H1 (cell line): ENCODE measurements around the gene ZNF440. TPM values are rescaled to one million over a fixed set of nuclear protein-coding genes. Genes with fewer than 3 reads are reported as not detected.
A peak's percentile ranks its signal among the peaks of the same experiment; 100 is the strongest.

Source experiments
- CTCF ChIA-PET: fragments of 300-600 bp; sonication (Branson Sonifier 250); formaldehyde crosslinking; loops from one replicate; lab custom pipeline; 2021; ENCODE audit not compliant: partially characterized antibody; lab: Charles Lee
- POLR2A ChIA-PET: fragments of 300-600 bp; sonication (Branson Sonifier 250); formaldehyde crosslinking; loops from one replicate; lab custom pipeline; 2021; ENCODE audit warnings: inconsistent platforms; ENCODE audit not compliant: partially characterized antibody; lab: Charles Lee
- DNase-seq, 2 experiments: peaks; one replicate each; pipeline versions ENCODE4 v3.0.0 to v3.0.0-alpha.2; 2010 to 2022; ENCODE audit warnings: low spot score in 2 of 2, low read depth in 1 of 2, mixed read lengths in 1 of 2
- FAIRE-seq: peaks from 2 replicates; lab custom pipeline; 2011; peaks lifted over from hg19 to GRCh38; lab: Jason Lieb, UNC
- H2AFZ ChIP-seq: 2 replicates; pipeline ENCODE4 v1.8.1; 2012; ENCODE audit warnings: low read length, inconsistent platforms
- H2AK5ac ChIP-seq: 2 replicates; pipeline ENCODE4 v1.6.1; 2013; ENCODE audit warnings: low read depth, low read length
- H2BK120ac ChIP-seq: replicated peaks from 2 replicates; pipeline ENCODE3; 2013; ENCODE audit warnings: low read depth, low read length, inconsistent platforms
- H2BK12ac ChIP-seq: 2 replicates; pipeline ENCODE4 v1.6.1; 2013; ENCODE audit warnings: low read depth, low read length
- H2BK15ac ChIP-seq: 2 replicates; pipeline ENCODE4 v1.6.1; 2013; ENCODE audit warnings: low read length
- H2BK20ac ChIP-seq: 2 replicates; pipeline ENCODE4 v1.6.1; 2013; ENCODE audit warnings: low read length
- H2BK5ac ChIP-seq: 2 replicates; pipeline ENCODE4 v1.6.1; 2013; ENCODE audit warnings: low read depth, low read length
- H3K14ac ChIP-seq: 2 replicates; pipeline ENCODE4 v1.6.1; 2013; ENCODE audit warnings: inconsistent platforms; ENCODE audit not compliant: insufficient read length
- H3K18ac ChIP-seq: 2 replicates; pipeline ENCODE4 v1.6.1; 2013; ENCODE audit warnings: low read length; ENCODE audit errors: extremely low read depth
- H3K23ac ChIP-seq: 2 replicates; pipeline ENCODE4 v1.6.1; 2013; ENCODE audit warnings: inconsistent platforms; ENCODE audit not compliant: insufficient read length
- H3K23me2 ChIP-seq: 2 replicates; pipeline ENCODE4 v1.6.1; 2013; ENCODE audit warnings: low read depth, low read length
- H3K27ac ChIP-seq: 2 replicates; pipeline ENCODE4 v1.6.1; 2011; ENCODE audit warnings: low read depth, low read length, inconsistent platforms
- H3K27me3 ChIP-seq, 4 experiments: replicated peaks in 1 of 4; 1 replicate in 1 of 4; 2 replicates in 3 of 4; pipeline versions ENCODE4 v1.6.1 to v1.8.1; 2011 to 2013; ENCODE audit warnings: low read length in 3 of 4, mild to moderate bottlenecking in 3 of 4, inconsistent platforms in 2 of 4, mixed read lengths in 2 of 4, moderate library complexity in 1 of 4; ENCODE audit not compliant: control insufficient read depth in 3 of 4, insufficient read depth in 3 of 4; ENCODE audit errors: extremely low read depth in 1 of 4
- H3K36me3 ChIP-seq, 4 experiments: 2 replicates each; pipeline versions ENCODE4 v1.6.1 to v1.8.1; 2011 to 2013; ENCODE audit warnings: mild to moderate bottlenecking in 4 of 4, low read length in 3 of 4, moderate library complexity in 2 of 4, control low read depth in 1 of 4, inconsistent platforms in 1 of 4; ENCODE audit not compliant: insufficient read depth in 4 of 4, control insufficient read depth in 2 of 4
- H3K4ac ChIP-seq: replicated peaks from 2 replicates; pipeline ENCODE3; 2013; ENCODE audit warnings: low read length, low read depth, mixed read lengths, inconsistent platforms; ENCODE audit not compliant: insufficient read length
- H3K4me1 ChIP-seq, 4 experiments: replicated peaks in 1 of 4; 1 replicate in 1 of 4; 2 replicates in 3 of 4; pipeline versions ENCODE4 v1.6.1 to v1.8.1; 2011 to 2013; ENCODE audit warnings: low read length in 3 of 4, inconsistent platforms in 2 of 4, mixed read lengths in 1 of 4; ENCODE audit not compliant: insufficient read depth in 4 of 4, control insufficient read depth in 3 of 4
- H3K4me2 ChIP-seq, 2 experiments: 2 replicates each; pipeline versions ENCODE4 v1.6.1 to v1.8.1; 2011 to 2013; ENCODE audit warnings: low read depth in 2 of 2, low read length in 2 of 2, control low read depth in 1 of 2, inconsistent platforms in 1 of 2, mild to moderate bottlenecking in 1 of 2; ENCODE audit not compliant: insufficient read depth in 1 of 2
- H3K4me3 ChIP-seq, 4 experiments: fragments of 200-600, 300-600 bp in 1 of 4; sonication (generic), shearing (Covaris generic), sonication (Bioruptor Twin) in 1 of 4; 2 replicates each; pipeline versions ENCODE4 v1.5.1 to v1.8.1; 2011 to 2016; ENCODE audit warnings: low read length in 4 of 4, low read depth in 3 of 4, control low read depth in 2 of 4, inconsistent platforms in 2 of 4, mild to moderate bottlenecking in 2 of 4, mixed read lengths in 1 of 4, moderate library complexity in 1 of 4; ENCODE audit not compliant: insufficient read depth in 2 of 4; ENCODE audit errors: extremely low read depth in 1 of 4
- H3K56ac ChIP-seq: replicated peaks from 2 replicates; pipeline ENCODE3; 2013; ENCODE audit warnings: low read depth, mild to moderate bottlenecking, mixed read lengths, low read length, inconsistent platforms; ENCODE audit not compliant: insufficient read length
- H3K79me1 ChIP-seq: 2 replicates; pipeline ENCODE4 v1.6.1; 2013; ENCODE audit warnings: low read depth, low read length, control low read depth
- H3K79me2 ChIP-seq, 2 experiments: 2 replicates each; pipeline versions ENCODE4 v1.6.1 to v1.8.1; 2012 to 2013; ENCODE audit warnings: low read length in 2 of 2, mild to moderate bottlenecking in 2 of 2, inconsistent platforms in 1 of 2; ENCODE audit not compliant: insufficient read depth in 2 of 2, control insufficient read depth in 1 of 2
- H3K9ac ChIP-seq, 4 experiments: replicated peaks in 1 of 4; 1 replicate in 1 of 4; 2 replicates in 3 of 4; pipeline versions ENCODE4 v1.6.1 to v1.8.1; 2011 to 2013; ENCODE audit warnings: low read depth in 3 of 4, low read length in 3 of 4, control low read depth in 2 of 4, mild to moderate bottlenecking in 2 of 4, moderate library complexity in 2 of 4, inconsistent platforms in 1 of 4; ENCODE audit errors: extremely low read depth in 1 of 4
- H3K9me3 ChIP-seq, 2 experiments: 2 replicates each; pipeline versions ENCODE4 v1.6.1 to v1.8.1; 2012 to 2013; ENCODE audit warnings: mild to moderate bottlenecking in 2 of 2, moderate library complexity in 2 of 2, control low read depth in 1 of 2, inconsistent platforms in 1 of 2, low read depth in 1 of 2, low read length in 1 of 2, mixed read lengths in 1 of 2; ENCODE audit not compliant: insufficient read depth in 2 of 2
- H4K20me1 ChIP-seq, 2 experiments: replicated peaks in 1 of 2; 2 replicates each; pipeline versions ENCODE3 to v1.8.1; 2011 to 2013; ENCODE audit warnings: inconsistent platforms in 2 of 2, low read length in 2 of 2, mild to moderate bottlenecking in 1 of 2; ENCODE audit not compliant: insufficient read depth in 2 of 2, control insufficient read depth in 1 of 2
- H4K5ac ChIP-seq: 2 replicates; pipeline ENCODE4 v1.6.1; 2013; ENCODE audit warnings: low read length, low read depth, mixed read lengths, inconsistent platforms; ENCODE audit not compliant: insufficient read length
- H4K8ac ChIP-seq: 2 replicates; pipeline ENCODE4 v1.8.0; 2013; ENCODE audit warnings: mild to moderate bottlenecking, moderate library complexity, low read length, inconsistent platforms; ENCODE audit not compliant: insufficient read depth; ENCODE audit errors: extremely low read depth
- H4K91ac ChIP-seq: replicated peaks from 2 replicates; pipeline ENCODE3; 2013; ENCODE audit warnings: low read length, mixed read lengths, inconsistent platforms; ENCODE audit not compliant: insufficient read length
- ASH2L ChIP-seq: fragments of 200-600, 300-600 bp; sonication (generic); IDR thresholded peaks from one replicate; pipeline ENCODE4 v1.7.1; 2017; ENCODE audit warnings: low read length
- CHD2 ChIP-seq: IDR thresholded peaks from 2 replicates; pipeline ENCODE4 v1.6.1; 2012; ENCODE audit warnings: low read length, improper control_type of control experiment
- EGR1 ChIP-seq: IDR thresholded peaks from 2 replicates; pipeline ENCODE4 v1.6.1; 2011; ENCODE audit warnings: low read depth, low read length, borderline replicate concordance
- EZH2 ChIP-seq: fragments of 200-600 bp; sonication (generic); IDR thresholded peaks from 2 replicates; pipeline ENCODE4 v1.7.1; 2012; ENCODE audit warnings: low read depth, mild to moderate bottlenecking, moderate library complexity, low read length, inconsistent platforms; ENCODE audit not compliant: severe bottlenecking
- HDAC2 ChIP-seq, 2 experiments: fragments of 300-600 bp in 1 of 2; sonication (generic) in 1 of 2; IDR thresholded peaks; 2 replicates each; pipeline ENCODE4 v1.6.1; 2011 to 2012; ENCODE audit warnings: low read depth in 2 of 2, low read length in 2 of 2, mild to moderate bottlenecking in 2 of 2, moderate library complexity in 2 of 2, borderline replicate concordance in 1 of 2, inconsistent platforms in 1 of 2
- RAD21 ChIP-seq, 2 experiments: IDR thresholded peaks in 1 of 2; conservative IDR thresholded peaks in 1 of 2; 2 replicates each; pipeline ENCODE4 v1.6.1; 2011; ENCODE audit warnings: low read depth in 2 of 2, low read length in 2 of 2, improper control_type of control experiment in 1 of 2, inconsistent platforms in 1 of 2, mild to moderate bottlenecking in 1 of 2, moderate library complexity in 1 of 2
- RXRA ChIP-seq: IDR thresholded peaks from 2 replicates; pipeline ENCODE4 v1.6.1; 2011; ENCODE audit warnings: low read depth, mild to moderate bottlenecking, low read length, moderate library complexity; ENCODE audit not compliant: insufficient read depth
- SIN3A ChIP-seq, 2 experiments: IDR thresholded peaks in 1 of 2; conservative IDR thresholded peaks in 1 of 2; 2 replicates each; pipeline ENCODE4 v1.6.1; 2011 to 2012; ENCODE audit warnings: low read length in 2 of 2, improper control_type of control experiment in 1 of 2, low read depth in 1 of 2, mild to moderate bottlenecking in 1 of 2
- ZNF274 ChIP-seq: IDR thresholded peaks from 2 replicates; pipeline ENCODE4 v1.7.0; 2012; ENCODE audit warnings: low read length, borderline replicate concordance; ENCODE audit errors: extremely low read depth
- WGBS, 2 experiments: shearing (Covaris generic) in 1 of 2; methylation state at CpG; one replicate each; pipeline versions ENCODE4 v1.1.6 to v1.1.7; 2013 to 2015; ENCODE audit warnings: low lambda C conversion rate in 2 of 2, mixed read lengths in 2 of 2, inconsistent platforms in 1 of 2, low coverage in 1 of 2, missing lambda C conversion rate in 1 of 2; ENCODE audit not compliant: insufficient replicate concordance in 2 of 2, insufficient coverage in 1 of 2, insufficient read length in 1 of 2; ENCODE audit errors: extremely low coverage in 1 of 2, missing lambda C conversion rate in 1 of 2; 5-methylcytosine and 5-hydroxymethylcytosine counted together
- polyA plus RNA-seq, 7 experiments: library from polyadenylated mRNA; depleted of rRNA in 3 of 7; stranded (reverse) in 5 of 7; unstranded in 2 of 7; fragments of >200 nt in 5 of 7; fragments of 200-250 nt in 2 of 7; gene quantifications; 1 replicate in 5 of 7; 2 replicates in 1 of 7; 4 replicates in 1 of 7; pipeline versions ENCODE4 v1.2.1 to v1.2.3, GENCODE V29; 2011 to 2013; ENCODE audit warnings: missing spikeins in 2 of 7, mixed read lengths in 2 of 7
- total RNA-seq: library from RNA; stranded (reverse); fragmentation: NEBNext Ultra II Directional; extraction: Animal tissue kit (Norgen Biotek cat#: 25700); gene quantifications from 2 replicates; pipeline ENCODE4 v1.2.1, GENCODE V29; 2021

The ZNF440 gene
- total and polyA plus RNA-seq, 2 of the 8 experiments (the other 6 are each of a cell fraction or from before 2014, with no cell fraction given): 0.77 to 6.5 TPM

DNA sequence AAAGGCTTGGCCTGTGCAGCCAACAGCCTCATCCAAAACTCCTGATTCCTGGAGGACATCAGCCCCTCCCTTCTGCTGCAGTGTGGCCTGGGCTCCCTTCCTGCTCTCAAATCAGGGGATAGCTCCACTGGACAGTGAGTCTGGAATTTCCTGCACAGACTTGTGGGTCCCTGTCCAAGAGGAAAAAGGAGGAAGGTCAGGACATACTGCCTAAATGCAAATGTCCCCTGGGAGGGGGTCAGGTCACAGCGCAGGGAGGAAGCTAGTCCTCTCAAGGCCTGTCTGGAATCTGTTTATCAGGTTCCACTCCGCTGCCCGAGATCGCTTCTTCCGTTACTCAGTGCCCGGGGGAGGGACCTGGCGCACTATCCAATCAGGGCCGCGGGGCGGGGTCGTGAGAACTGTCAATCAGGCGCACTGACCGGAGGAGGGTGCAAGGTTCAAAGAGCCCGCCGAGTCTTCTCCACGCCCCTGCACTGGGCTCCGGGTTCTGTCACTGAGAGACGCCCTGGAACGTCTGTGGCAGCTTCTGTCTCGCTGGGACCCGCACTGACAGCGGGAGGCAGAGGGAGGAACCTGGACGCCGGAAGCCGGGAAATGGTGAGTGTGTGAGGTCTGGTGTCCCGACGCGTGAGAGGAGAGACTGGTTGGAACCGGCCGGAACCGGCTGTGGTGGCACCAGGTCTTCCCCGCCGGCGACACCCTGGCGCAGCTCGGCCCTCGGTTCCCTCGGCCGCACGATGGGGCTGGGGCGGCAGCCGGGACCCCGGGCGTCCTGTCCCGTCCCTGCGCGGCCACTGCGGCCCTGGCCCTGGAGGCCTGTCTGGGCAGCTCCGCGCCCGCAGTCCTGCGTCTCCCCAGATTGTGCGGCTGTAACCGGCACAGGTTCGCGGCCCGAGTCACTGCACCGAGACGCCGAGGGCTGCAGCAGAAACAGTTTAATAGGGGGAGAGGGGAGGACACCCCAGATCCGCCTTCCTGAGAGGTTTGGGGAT lies 47.2 kb upstream of the ZNF440 start, which contains the start of gene ZNF441:
TSS of gene ZNF441 (plus strand) at position 404 of the 995 bp plus-strand sequence. CDS start at position 598, 194 bp downstream.
- H3K4me2 ChIP-seq: peak within 1 kb of the TSS; percentile 57 to 88
- peak within 1 kb of the TSS; percentile 93 for H4K8ac ChIP-seq
- H3K27me3 ChIP-seq: peaks cover 3 to 20% (median 15%) of the 10 kb centered on the region in 4 experiments
- no peak within 1 kb of the TSS for H2BK5ac ChIP-seq
- no peak within 1 kb of the TSS for H2AK5ac ChIP-seq
- 16% methylated on average over 45 of the region's 61 CpGs; no CpG with 5 or more reads in 1 of the 2 experiments for WGBS, 2 experiments
- H3K56ac ChIP-seq: no peak within 1 kb of the TSS
- H3K27ac ChIP-seq: no peak within 1 kb of the TSS
- H3K4ac ChIP-seq: no peak within 1 kb of the TSS
- no peaks in the 10 kb centered on the region for H3K23me2 ChIP-seq
- H3K23ac ChIP-seq: no peak within 1 kb of the TSS
- no peak within 1 kb of the TSS for H4K91ac ChIP-seq
- H3K9me3 ChIP-seq: peaks cover 0 to 7% of the 10 kb centered on the region in 2 experiments; a peak in 1 of 4 replicates
- peak within 1 kb of the TSS; percentile 92 for H2AFZ ChIP-seq
- H4K20me1 ChIP-seq: no peaks in the 10 kb centered on the region
- H4K5ac ChIP-seq: no peak within 1 kb of the TSS
- POLR2A ChIA-PET: interaction anchor here (0.6 kb wide), 1 partner anchor 61 kb away, joined by 3 read pairs; no protein-coding TSS in a partner anchor
- H2BK120ac ChIP-seq: no peak within 1 kb of the TSS
- CTCF ChIA-PET: interaction anchor here (0.5 to 1.0 kb wide), 3 partner anchors 13 to 62 kb away, joined by 3 to 4 read pairs (median 3); no protein-coding TSS in a partner anchor
- peak within 1 kb of the TSS in 3 of 4 experiments; percentile 42 to 59 (median 53); a peak in 6 of 7 replicates for H3K9ac ChIP-seq
- H3K36me3 ChIP-seq: no peaks in the 10 kb centered on the region
- FAIRE-seq: no peak
- peak within 1 kb of the TSS; percentile 48 to 84 (median 78) for H3K4me3 ChIP-seq
- DNase-seq: peak; percentile 46 to 96
- no peak within 1 kb of the TSS for H2BK15ac ChIP-seq
- no peaks in the 10 kb centered on the region for H3K79me1 ChIP-seq
- H3K79me2 ChIP-seq: no peaks in the 10 kb centered on the region
- no peak within 1 kb of the TSS for H2BK20ac ChIP-seq
- no peaks in the 10 kb centered on the region for H3K4me1 ChIP-seq
- no peak within 1 kb of the TSS for H2BK12ac ChIP-seq
- no peak within 1 kb of the TSS for H3K18ac ChIP-seq
- no peak within 1 kb of the TSS for H3K14ac ChIP-seq
- TF ChIP-seq RAD21 (IDR thresholded peaks at IDR 0.05 in 1 of 2, conservative IDR thresholded peaks at IDR 0.05 in 1 of 2; ENCODE audit: low read depth in 2 of 2, low read length in 2 of 2) (no peak), EGR1 (no peak), ASH2L (peak; percentile 24), ZNF274 (no peak), CHD2 (no peak), HDAC2 (IDR thresholded peaks at IDR 0.05; ENCODE audit: borderline replicate concordance in 1 of 2, low read depth in 2 of 2, low read length in 2 of 2) (no peak), RXRA (no peak), SIN3A (conservative IDR thresholded peaks at IDR 0.05 in 1 of 2, IDR thresholded peaks at IDR 0.05 in 1 of 2; ENCODE audit: low read depth in 1 of 2, low read length in 2 of 2) (peak; percentile 63 to 73; a peak in 2 of 4 replicates), EZH2 (no peak)
